WI38 (cell line): ENCODE measurements around the gene MYL12B.

Experiments used
- H3K4me3 ChIP-seq: 2 replicates; pipeline ENCODE4 v1.5.1; 2011; ENCODE audit warnings: low read depth, mild to moderate bottlenecking, control low read depth, low read length
- TF ChIP-seq, protein P1 (sequence below): IDR thresholded peaks from 2 replicates; pipeline ENCODE4 v1.5.1; 2012; ENCODE audit warnings: low read depth, mild to moderate bottlenecking, control low read depth, low read length

The MYL12B gene

GRCh38 chr18:3226048-3226447, 35.9 kb upstream of the MYL12B start:
- H3K4me3 ChIP-seq: no peak overlapping the region
- TF ChIP-seq, protein P1, sequence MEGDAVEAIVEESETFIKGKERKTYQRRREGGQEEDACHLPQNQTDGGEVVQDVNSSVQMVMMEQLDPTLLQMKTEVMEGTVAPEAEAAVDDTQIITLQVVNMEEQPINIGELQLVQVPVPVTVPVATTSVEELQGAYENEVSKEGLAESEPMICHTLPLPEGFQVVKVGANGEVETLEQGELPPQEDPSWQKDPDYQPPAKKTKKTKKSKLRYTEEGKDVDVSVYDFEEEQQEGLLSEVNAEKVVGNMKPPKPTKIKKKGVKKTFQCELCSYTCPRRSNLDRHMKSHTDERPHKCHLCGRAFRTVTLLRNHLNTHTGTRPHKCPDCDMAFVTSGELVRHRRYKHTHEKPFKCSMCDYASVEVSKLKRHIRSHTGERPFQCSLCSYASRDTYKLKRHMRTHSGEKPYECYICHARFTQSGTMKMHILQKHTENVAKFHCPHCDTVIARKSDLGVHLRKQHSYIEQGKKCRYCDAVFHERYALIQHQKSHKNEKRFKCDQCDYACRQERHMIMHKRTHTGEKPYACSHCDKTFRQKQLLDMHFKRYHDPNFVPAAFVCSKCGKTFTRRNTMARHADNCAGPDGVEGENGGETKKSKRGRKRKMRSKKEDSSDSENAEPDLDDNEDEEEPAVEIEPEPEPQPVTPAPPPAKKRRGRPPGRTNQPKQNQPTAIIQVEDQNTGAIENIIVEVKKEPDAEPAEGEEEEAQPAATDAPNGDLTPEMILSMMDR: no peak

DNA sequence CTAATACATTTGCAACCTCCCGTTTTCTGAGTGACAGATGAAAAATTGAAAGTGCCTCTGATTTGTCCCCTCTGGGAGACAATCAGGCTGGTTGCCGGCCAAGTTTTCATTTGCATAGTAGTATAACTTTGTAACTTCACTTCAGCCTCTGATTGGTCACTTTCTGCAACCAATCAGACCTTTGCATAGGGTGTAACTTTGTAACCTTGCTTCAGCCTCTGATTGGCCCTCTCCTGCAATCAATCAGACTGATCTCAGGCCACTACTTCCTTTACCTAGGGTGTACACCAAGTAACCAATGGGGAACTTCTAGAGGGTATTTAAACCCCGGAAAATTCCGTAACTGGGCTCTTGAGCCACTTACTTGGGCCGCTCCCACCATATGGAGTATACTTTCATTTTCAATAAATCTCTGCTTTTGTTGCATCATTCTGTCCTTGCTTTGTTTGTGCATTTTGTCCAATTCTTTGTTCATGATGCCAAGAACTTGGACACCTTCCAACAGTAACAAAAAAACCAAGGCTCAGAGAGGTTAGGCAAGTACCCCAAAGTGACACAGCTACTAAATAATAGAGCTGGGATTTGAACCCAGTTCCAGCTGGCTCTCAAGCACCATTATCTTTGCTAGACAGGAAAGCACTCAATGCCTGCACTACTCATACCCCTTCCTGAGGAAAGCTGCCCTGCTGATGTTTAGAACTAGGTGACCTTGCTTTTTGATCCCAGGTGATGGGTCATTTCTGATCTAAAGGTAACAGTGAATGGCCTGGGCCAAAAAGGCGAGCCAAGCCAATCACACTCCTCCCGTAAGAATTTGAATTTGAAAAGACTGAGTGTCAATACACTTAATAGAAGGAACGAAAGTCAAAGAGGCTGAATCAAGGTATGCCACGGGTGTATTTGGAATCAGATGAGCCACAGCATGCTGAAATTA, 31.3 kb upstream of the MYL12B start:
- TF ChIP-seq, protein P1: no peak
- H3K4me3 ChIP-seq: no peak overlapping the region

GRCh38 chr18:3233004-3233403, 28.9 kb upstream of the MYL12B start:
- TF ChIP-seq, protein P1: no peak
- H3K4me3 ChIP-seq: no peak overlapping the region

DNA sequence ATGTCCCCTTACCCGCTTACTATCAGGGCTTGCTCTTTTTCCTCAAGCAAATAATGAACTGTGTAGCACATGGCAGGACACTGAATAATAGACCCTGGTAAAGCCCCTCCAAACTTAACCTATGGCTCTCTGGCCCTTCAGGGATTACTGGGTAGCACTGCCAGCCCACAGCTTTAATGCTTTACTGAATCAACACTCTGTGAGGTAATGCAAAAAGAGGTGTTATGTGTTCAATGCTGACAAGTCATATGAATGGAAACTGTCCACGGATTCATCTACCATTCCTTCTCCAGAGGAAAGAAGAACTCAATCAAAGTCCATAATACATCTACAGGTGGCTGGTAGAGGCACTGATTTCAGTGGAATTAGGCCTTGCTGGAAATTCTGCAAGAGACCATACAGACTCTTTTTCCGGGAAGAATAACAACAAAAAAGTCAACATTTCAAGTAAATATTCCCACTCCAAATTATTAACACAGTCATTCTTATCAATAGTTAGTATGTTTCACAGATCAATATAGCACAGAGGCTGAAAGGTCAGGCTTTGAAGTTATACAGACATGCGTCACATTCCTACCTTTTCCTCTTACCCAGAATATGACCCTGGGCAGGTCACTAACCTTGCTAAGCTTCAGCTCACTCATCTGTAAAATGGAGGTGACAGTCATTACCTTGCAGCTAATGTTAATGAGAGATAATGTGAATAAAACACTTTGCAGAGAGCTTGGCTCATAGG, 28.3 kb upstream of the MYL12B start:
- TF ChIP-seq, protein P1: no peak
- H3K4me3 ChIP-seq: no peak overlapping the region

GRCh38 chr18:3234457-3234856, 27.5 kb upstream of the MYL12B start:
- TF ChIP-seq, protein P1: no peak
- H3K4me3 ChIP-seq: no peak overlapping the region

- no peak overlapping the region for H3K4me3 ChIP-seq
- TF ChIP-seq, protein P1: no peak
These were observed 26.1 kb upstream of the MYL12B start for GRCh38 chr18:3235846-3236245.

- H3K4me3 ChIP-seq: no peak overlapping the region
- TF ChIP-seq, protein P1: no peak
These were observed 25.5 kb upstream of the MYL12B start for GRCh38 chr18:3236470-3236869.
